Heart right ventricle (tissue), 16 donors: ENCODE measurements around the gene ATP5IF1. TPM values are rescaled to one million over a fixed set of nuclear protein-coding genes. Genes with fewer than 3 reads are reported as not detected.
A peak's percentile ranks its signal among the peaks of the same experiment; 100 is the strongest.

ENCODE experiments used
- ATAC-seq, 8 donors: fragments of 200-7000 bp; cut with Tn5 transposase; one replicate each; pipeline ENCODE4 v1.9.1; 2020; ENCODE audit warnings: mild to moderate bottlenecking in 8 of 8, moderate library complexity in 8 of 8, moderate number of reproducible peaks in 1 of 8
- DNase-seq, 2 donors: peaks; one replicate each; pipeline ENCODE4 v3.0.0-alpha.2; 2020
- H3K27ac ChIP-seq, 10 donors: fragments of 200-600 bp; sonication (generic) in 2 of 10; one replicate each; pipeline versions ENCODE4 v1.5.0 to v1.8.0; 2020 to 2022; ENCODE audit warnings: mild to moderate bottlenecking in 3 of 10
- H3K27me3 ChIP-seq, 7 donors: fragments of 200-600 bp; one replicate each; pipeline ENCODE4 v1.8.0; 2021 to 2022; ENCODE audit warnings: mild to moderate bottlenecking in 2 of 7
- H3K36me3 ChIP-seq, 9 donors: fragments of 200-600 bp; sonication (generic) in 1 of 9; one replicate each; pipeline versions ENCODE4 v1.5.0 to v1.8.0; 2020 to 2022; ENCODE audit warnings: mild to moderate bottlenecking in 2 of 9
- H3K4me1 ChIP-seq, 9 donors: fragments of 200-600 bp; sonication (generic) in 1 of 9; one replicate each; pipeline versions ENCODE4 v1.5.0 to v1.8.0; 2020 to 2022; ENCODE audit warnings: mild to moderate bottlenecking in 4 of 9
- H3K4me3 ChIP-seq, 10 donors: fragments of 200-600 bp; sonication (generic) in 2 of 10; one replicate each; pipeline versions ENCODE4 v1.5.0 to v1.8.0; 2020 to 2022; ENCODE audit warnings: mild to moderate bottlenecking in 7 of 10, moderate library complexity in 2 of 10
- H3K9me3 ChIP-seq, 11 donors: fragments of 200-600 bp in 10 of 11; sonication (generic) in 2 of 11; one replicate each; pipeline versions ENCODE4 v1.5.0 to v1.8.0; 2013 to 2022; ENCODE audit warnings: mild to moderate bottlenecking in 2 of 11, control low read depth in 1 of 11, moderate library complexity in 1 of 11
- WGBS, 2 donors: extraction: QIAGEN DNeasy Blood & Tissue Kit; methylation state at CpG; one replicate each; pipeline ENCODE4 v1.1.7; 2013; ENCODE audit warnings: inconsistent platforms in 1 of 2; 5-methylcytosine and 5-hydroxymethylcytosine counted together
- intact Hi-C, 10 donors: fragments of 100-400 bp; cut with DNase I; formaldehyde crosslinking; loops; one replicate each; pipeline versions ENCODE4 v1.11.1 to v1.14.2; 2022
- polyA plus RNA-seq, 2 donors: library from polyadenylated mRNA; stranded (reverse); fragments of 200-250 nt; gene quantifications; one replicate each; pipeline ENCODE4 v1.2.3, GENCODE V29; 2013
- total RNA-seq, 10 donors: library from RNA; stranded (reverse); fragmentation: NEBNext Ultra II Directional in 3 of 10; extraction: Animal tissue kit (Norgen Biotek cat#: 25700) in 3 of 10; gene quantifications; one replicate each; pipeline versions ENCODE4 v1.2.1 to v1.2.4, GENCODE V29; 2021 to 2023
- TF ChIP-seq, protein P1 (sequence below), 9 donors: fragments of 200-600 bp; sonication (generic) in 2 of 9; IDR thresholded peaks; one replicate each; pipeline versions ENCODE4 v1.5.0 to v1.8.0; 2021 to 2022; ENCODE audit warnings: antibody characterized with exemption in 9 of 9, mild to moderate bottlenecking in 5 of 9, moderate library complexity in 1 of 9
- donor health status: Arrhythmogenic right ventricular cardiomyopathy.
- donor health status: ischemic (EF 13 %, LVEDD 7.1; RV severe dilation, severe dysfunction).
- donor health status: healthy with polysubstance abuse.
- donor health status: DM: no; HTN: yes; CAD: no.
- donor health status: DM: no; HTN: no; CAD: no.
- donor health status: ischemic (EF 25% LVEDD 6.9; RV normal size, moderate dysfunction).
- donor health status: ischemic (EF 25% LVEDD 5.7; RV mildly dilated, moderate dysfunction).
- donor health status: healthy.
- donor health status: DM: yes; HTN: yes; CAD: no.
- donor health status: Ischemic cardiomyopathy.
- donor health status: ischemic (EF 35%, LVEDD 5.7; RV mildly dilated, moderate dysfunction).
- donor health status: nonischemic (EF 11% LVEDD 7.7; RV severe dilation, severe dysfunction).
- donor health status: DM: yes; HTN: yes; CAD: no.
- donor health status: PGD.
- donor health status: ischemic (EF 29% LVEDD 5.4; RV normal size, mild dysfunction).
- donor health status: nonischemic (EF 23%, LVEDD 6.1; RV moderate dilation, normal function).

Gene ATP5IF1
- total and polyA plus RNA-seq, 12 donors: 255 to 3,942 (median 420) TPM

DNA sequence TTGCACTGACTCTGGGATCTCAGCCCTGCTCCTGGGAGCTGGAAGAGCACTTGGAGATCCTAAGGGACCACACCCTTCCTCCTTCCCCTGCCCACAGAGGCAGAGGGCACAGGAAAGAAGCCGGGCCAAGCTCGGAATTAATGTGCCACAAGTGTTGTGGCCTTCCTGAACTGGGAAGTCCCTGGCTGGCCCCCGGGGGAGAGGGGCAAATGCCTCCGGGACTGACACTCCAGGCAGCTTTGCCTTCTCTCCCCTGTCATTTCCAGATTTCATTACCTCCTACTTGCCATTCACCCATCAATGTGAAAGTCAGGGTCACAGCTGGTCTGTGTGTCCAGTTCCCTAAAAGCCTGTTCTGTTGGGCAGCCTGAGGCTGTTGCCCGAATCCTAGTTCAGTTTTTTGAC, 45.1 kb downstream of the ATP5IF1 start:
- H3K4me1 ChIP-seq: peaks cover 0 to 30% (median 0%) of the 10 kb centered on the region in 9 donors
- H3K27ac ChIP-seq: peak overlapping the region in 4 of 10 donors; percentile 9 to 64 (median 50)
- H3K4me3 ChIP-seq: no peak overlapping the region
- no peak for DNase-seq
- WGBS, 2 donors: 59 to 66% methylated on average over 5 of the region's 5 CpGs
- ATAC-seq: peak in 4 of 8 donors; percentile 14 to 55 (median 28)
- H3K9me3 ChIP-seq: no peaks in the 10 kb centered on the region
- intact Hi-C loops: no loop called here
- no peaks in the 10 kb centered on the region for H3K27me3 ChIP-seq
- H3K36me3 ChIP-seq: peaks cover 0 to 72% (median 28%) of the 10 kb centered on the region in 9 donors
- TF ChIP-seq, protein P1, sequence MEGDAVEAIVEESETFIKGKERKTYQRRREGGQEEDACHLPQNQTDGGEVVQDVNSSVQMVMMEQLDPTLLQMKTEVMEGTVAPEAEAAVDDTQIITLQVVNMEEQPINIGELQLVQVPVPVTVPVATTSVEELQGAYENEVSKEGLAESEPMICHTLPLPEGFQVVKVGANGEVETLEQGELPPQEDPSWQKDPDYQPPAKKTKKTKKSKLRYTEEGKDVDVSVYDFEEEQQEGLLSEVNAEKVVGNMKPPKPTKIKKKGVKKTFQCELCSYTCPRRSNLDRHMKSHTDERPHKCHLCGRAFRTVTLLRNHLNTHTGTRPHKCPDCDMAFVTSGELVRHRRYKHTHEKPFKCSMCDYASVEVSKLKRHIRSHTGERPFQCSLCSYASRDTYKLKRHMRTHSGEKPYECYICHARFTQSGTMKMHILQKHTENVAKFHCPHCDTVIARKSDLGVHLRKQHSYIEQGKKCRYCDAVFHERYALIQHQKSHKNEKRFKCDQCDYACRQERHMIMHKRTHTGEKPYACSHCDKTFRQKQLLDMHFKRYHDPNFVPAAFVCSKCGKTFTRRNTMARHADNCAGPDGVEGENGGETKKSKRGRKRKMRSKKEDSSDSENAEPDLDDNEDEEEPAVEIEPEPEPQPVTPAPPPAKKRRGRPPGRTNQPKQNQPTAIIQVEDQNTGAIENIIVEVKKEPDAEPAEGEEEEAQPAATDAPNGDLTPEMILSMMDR (IDR thresholded peaks at IDR 0.05): no peak

DNA sequence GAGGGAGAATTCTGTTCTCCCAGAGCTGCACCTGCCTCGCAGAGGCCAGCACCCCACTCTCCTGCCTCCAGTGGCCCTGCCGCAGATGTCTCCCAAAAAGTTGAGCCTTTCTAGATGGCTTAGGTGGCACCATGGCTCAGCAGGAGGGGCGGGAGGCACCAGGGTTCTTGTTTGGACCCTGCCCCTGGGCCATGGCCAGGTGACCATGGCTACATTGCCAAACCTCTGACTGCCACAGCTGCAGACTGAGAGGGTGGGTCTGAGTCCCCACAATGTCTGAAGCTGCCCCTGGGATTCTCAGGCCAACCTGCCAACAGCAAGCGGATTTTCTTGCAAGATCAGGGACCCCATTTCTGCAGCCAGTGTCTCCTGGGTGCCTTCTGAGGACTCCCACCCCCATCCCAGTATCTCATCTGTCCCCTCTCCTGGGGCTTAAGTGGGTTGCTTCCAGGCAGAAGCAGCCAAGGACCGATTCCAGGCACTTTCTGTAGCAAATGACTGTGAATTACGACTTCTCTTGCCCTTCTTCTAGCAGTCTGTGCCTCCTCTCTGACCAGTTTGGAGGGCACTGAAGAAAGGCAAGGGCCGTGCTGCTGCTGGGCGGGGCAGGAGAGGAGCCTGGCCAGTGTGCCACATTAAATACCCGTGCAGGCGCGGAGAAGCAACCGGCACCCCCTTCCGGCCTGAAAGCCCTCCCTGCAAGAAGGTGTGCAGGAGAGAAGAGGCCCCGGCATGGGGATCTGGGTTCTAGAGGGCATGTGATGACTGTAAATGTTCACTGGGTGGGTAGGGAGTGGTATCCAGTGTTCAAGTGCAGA, 45.9 kb downstream of the ATP5IF1 start:
- no peak for DNase-seq

DNA sequence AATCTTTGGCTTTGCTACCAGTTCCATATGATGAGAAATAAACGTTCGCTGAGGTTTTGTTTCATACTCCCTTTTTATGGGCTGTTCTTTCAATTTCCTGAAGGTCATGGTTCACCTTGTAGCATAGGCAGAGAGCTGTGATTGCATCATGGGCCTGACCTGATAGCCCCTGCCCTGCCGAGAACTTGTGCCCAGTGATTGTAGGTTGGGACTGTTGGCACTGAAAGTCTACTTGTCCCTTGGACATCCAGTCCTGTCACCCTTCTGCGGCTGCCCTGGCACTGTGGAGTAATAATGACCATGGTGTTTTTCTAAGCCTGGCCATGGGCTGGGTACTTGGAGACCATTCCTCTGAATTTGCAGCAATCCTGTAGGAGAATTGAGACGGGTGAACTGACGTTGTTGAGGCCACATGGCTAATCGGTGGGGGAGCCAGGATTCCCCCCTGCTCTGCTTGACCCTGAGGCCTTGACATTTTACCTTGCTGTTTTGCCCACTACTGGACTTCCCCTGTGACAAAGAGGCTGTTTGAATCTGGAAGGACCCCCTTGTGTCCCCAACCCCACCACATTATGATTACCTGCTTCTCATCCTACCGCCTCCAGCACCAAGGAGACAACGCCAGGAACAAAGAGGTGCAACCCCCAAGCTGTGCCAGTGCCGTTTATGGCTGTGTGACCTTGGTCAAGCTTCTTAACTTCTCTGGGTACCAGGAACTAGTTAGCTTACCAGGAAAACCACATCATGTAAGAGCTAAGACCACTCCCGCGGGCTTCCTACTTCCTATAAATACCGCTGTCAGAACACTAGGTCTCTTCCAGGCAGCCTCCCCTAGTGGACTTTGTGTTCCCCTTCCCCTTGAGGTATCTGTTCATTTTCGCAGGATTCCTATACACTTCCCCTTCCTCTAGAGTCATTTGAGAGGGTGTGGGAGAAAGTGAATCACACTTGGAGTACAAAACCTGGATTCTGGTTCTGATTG, 46.8 kb downstream of the ATP5IF1 start:
- WGBS, 2 donors: 82 to 86% methylated on average over 14 of the region's 14 CpGs
- intact Hi-C loops: no loop called here
- no peaks in the 10 kb centered on the region for H3K9me3 ChIP-seq
- peak overlapping the region in 1 of 10 donors; percentile 43 for H3K27ac ChIP-seq
- H3K27me3 ChIP-seq: no peaks in the 10 kb centered on the region
- peaks cover 0 to 56% (median 19%) of the 10 kb centered on the region in 9 donors for H3K36me3 ChIP-seq
- TF ChIP-seq, protein P1 (IDR thresholded peaks at IDR 0.05): no peak
- DNase-seq: no peak
- H3K4me1 ChIP-seq: peaks cover 0 to 30% (median 0%) of the 10 kb centered on the region in 9 donors
- no peak overlapping the region for H3K4me3 ChIP-seq
- ATAC-seq: peak in 1 of 8 donors; percentile 42

More for the DNA sequence above, 45.9 kb downstream of the ATP5IF1 start:
- H3K4me3 ChIP-seq: no peak overlapping the region
- TF ChIP-seq, protein P1 (IDR thresholded peaks at IDR 0.05): no peak
- peak overlapping the region in 2 of 10 donors; percentile 53 to 64 for H3K27ac ChIP-seq
- intact Hi-C loops: no loop called here
- H3K36me3 ChIP-seq: peaks cover 0 to 65% (median 25%) of the 10 kb centered on the region in 9 donors
- 91 to 92% methylated on average over 14 of the region's 14 CpGs for WGBS, 2 donors
- H3K27me3 ChIP-seq: no peaks in the 10 kb centered on the region
- ATAC-seq: peak in 1 of 8 donors; percentile 23
- peaks cover 0 to 30% (median 0%) of the 10 kb centered on the region in 9 donors for H3K4me1 ChIP-seq
- H3K9me3 ChIP-seq: no peaks in the 10 kb centered on the region

DNA sequence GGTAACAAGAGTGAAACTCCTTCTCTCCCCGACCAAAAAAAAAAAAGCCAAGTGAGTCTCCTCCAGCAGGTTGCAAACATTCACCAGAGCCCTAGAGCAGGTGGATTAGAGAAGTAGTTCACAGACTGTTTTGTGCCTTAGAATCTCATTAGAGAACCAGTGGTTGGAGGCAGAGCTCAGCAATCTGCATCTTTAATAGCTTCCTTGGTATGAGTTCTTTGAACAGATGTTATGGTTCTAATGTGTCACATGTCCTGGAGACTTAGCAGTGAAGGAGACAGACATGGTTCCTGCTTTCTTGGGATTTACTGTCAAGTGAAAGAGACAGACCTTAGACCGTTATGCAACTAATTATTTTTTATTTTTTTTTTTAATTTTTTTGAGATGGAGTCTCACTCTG, 50.2 kb downstream of the ATP5IF1 start:
- Histone ChIP-seq H3K4me1 (peaks cover 0 to 14% (median 0%) of the 10 kb centered on the region in 9 donors), H3K4me3 (no peak overlapping the region), H3K9me3 (no peaks in the 10 kb centered on the region), H3K36me3 (peaks cover 0 to 22% (median 0%) of the 10 kb centered on the region in 9 donors), H3K27me3 (no peaks in the 10 kb centered on the region), H3K27ac (no peak overlapping the region)
- TF ChIP-seq, protein P1 (IDR thresholded peaks at IDR 0.05): no peak
- intact Hi-C loops: no loop called here
- ATAC-seq (no peak), DNase-seq (no peak)
- 45 to 56% methylated on average over 2 of the region's 2 CpGs for WGBS, 2 donors
